KMS-11 (cell line): Measurements from ENCODE around the gene CEP162.

Experiments
- H2AFZ ChIP-seq: fragments of 200-600 bp; sonication (generic); 2 replicates; pipeline ENCODE4 v1.6.1; 2016; ENCODE audit warnings: antibody characterized with exemption, mixed run types, low read depth
- H3K27ac ChIP-seq: fragments of 200-600 bp; sonication (generic); 2 replicates; pipeline ENCODE4 v1.6.1; 2016; ENCODE audit warnings: mild to moderate bottlenecking, mixed run types
- H3K27me3 ChIP-seq: fragments of 200-600 bp; sonication (generic); 2 replicates; pipeline ENCODE4 v1.6.1; 2017; ENCODE audit warnings: mild to moderate bottlenecking, low read depth, mixed run types, moderate library complexity; ENCODE audit not compliant: insufficient read depth
- H3K36me3 ChIP-seq: fragments of 200-600 bp; sonication (generic); 2 replicates; pipeline ENCODE4 v1.6.1; 2017; ENCODE audit warnings: mild to moderate bottlenecking, mixed run types; ENCODE audit not compliant: insufficient read depth
- H3K4me1 ChIP-seq: fragments of 200-600 bp; sonication (generic); 2 replicates; pipeline ENCODE4 v1.6.1; 2016; ENCODE audit warnings: mild to moderate bottlenecking, low read depth, mixed run types; ENCODE audit not compliant: poor library complexity, severe bottlenecking
- H3K4me2 ChIP-seq: fragments of 200-600 bp; sonication (generic); 2 replicates; pipeline ENCODE4 v1.7.0; 2016; ENCODE audit warnings: mild to moderate bottlenecking, mixed run types
- H3K4me3 ChIP-seq: fragments of 200-600 bp; sonication (generic); IDR thresholded peaks from 2 replicates; pipeline ENCODE4 v1.6.1; 2017; ENCODE audit warnings: low read depth, low read length, mixed read lengths; ENCODE audit not compliant: insufficient read depth
- H3K79me2 ChIP-seq: fragments of 200-600 bp; sonication (generic); 2 replicates; pipeline ENCODE4 v1.6.1; 2016; ENCODE audit warnings: low read depth, mixed run types; ENCODE audit not compliant: insufficient read depth
- H3K9ac ChIP-seq: fragments of 200-600 bp; sonication (generic); 2 replicates; pipeline ENCODE4 v1.6.1; 2016; ENCODE audit warnings: mild to moderate bottlenecking, mixed run types
- H4K20me1 ChIP-seq: fragments of 200-600 bp; sonication (generic); 2 replicates; pipeline ENCODE4 v1.6.1; 2016; ENCODE audit warnings: mild to moderate bottlenecking, mixed run types; ENCODE audit not compliant: insufficient read depth
- TF ChIP-seq, protein P1 (sequence below): fragments of 200-600 bp; sonication (generic); conservative IDR thresholded peaks from 2 replicates; pipeline ENCODE4 v1.6.1; 2017; ENCODE audit warnings: low read depth, mild to moderate bottlenecking, antibody characterized with exemption, low read length, moderate library complexity, mixed read lengths

CEP162 gene

DNA sequence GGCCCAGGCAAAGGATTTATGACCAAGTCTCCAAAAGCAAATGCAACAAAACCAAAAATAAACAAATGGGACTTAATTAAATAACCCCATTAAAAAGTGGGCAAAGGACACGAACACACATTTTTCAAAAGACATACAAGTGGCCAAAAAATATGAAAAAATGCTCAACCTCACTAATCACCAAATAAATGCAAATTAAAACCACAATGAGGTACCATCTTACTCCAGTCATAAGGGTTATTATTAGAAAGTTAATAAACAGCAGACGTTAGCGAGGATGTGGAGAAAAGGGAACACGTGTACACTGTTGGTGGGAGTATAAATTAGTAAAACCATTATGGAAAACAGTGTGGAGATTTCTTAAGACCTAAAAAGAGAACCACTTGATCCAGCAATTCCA is 71.1 kb downstream of the CEP162 start:
- no peak overlapping the region for H2AFZ ChIP-seq
- no peak overlapping the region for H3K4me3 ChIP-seq
- no peaks in the 10 kb centered on the region for H3K4me1 ChIP-seq
- H3K36me3 ChIP-seq = no peaks in the 10 kb centered on the region
- no peaks in the 10 kb centered on the region for H3K27me3 ChIP-seq
- H3K27ac ChIP-seq = no peak overlapping the region
- no peaks in the 10 kb centered on the region for H3K79me2 ChIP-seq
- H3K4me2 ChIP-seq = no peak overlapping the region
- TF ChIP-seq, protein P1, sequence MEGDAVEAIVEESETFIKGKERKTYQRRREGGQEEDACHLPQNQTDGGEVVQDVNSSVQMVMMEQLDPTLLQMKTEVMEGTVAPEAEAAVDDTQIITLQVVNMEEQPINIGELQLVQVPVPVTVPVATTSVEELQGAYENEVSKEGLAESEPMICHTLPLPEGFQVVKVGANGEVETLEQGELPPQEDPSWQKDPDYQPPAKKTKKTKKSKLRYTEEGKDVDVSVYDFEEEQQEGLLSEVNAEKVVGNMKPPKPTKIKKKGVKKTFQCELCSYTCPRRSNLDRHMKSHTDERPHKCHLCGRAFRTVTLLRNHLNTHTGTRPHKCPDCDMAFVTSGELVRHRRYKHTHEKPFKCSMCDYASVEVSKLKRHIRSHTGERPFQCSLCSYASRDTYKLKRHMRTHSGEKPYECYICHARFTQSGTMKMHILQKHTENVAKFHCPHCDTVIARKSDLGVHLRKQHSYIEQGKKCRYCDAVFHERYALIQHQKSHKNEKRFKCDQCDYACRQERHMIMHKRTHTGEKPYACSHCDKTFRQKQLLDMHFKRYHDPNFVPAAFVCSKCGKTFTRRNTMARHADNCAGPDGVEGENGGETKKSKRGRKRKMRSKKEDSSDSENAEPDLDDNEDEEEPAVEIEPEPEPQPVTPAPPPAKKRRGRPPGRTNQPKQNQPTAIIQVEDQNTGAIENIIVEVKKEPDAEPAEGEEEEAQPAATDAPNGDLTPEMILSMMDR = no peak
- no peak overlapping the region for H3K9ac ChIP-seq
- no peaks in the 10 kb centered on the region for H4K20me1 ChIP-seq

DNA sequence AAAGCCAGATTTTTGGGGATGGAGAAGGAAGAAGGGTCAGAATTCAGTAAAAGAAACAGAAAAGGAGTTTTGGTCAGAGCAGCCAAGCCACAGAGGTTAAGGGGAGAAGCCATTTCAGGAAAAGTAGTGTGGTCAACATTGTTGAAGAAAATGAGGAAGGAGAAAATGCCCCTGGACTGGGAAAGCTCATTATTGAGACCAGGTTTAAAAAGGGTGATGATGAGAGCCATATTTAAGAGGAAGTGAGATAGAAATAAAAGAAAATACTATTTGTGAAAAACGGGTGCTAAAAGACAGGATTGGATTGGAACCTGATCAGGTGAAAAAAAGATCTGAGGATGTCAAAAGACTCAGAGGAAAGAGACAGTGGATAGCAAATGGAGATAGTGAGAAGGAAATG is 75.8 kb downstream of the CEP162 start:
- TF ChIP-seq, protein P1 = no peak
- H3K4me2 ChIP-seq = no peak overlapping the region

DNA sequence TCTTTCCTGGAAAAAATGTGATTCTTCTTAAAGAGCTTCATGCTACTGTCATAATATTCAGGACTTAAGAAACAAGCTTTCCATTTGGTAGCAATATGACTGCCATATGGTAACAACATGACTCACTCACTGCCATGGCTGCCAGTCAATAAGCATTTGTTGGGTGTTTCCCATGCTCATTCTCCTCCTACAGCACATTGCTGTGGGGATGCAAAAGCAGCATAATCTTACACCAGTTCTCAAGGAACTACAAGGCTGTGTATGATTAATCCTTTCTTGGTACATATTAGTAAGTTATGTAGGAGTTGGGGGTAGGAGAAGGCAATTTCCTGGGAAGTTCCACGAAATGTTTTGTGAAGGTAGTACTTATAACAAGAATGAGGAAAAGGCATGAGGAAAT is 76.7 kb downstream of the CEP162 start:
- Histone ChIP-seq H3K4me2 (no peak overlapping the region), H3K79me2 (no peaks in the 10 kb centered on the region), H3K27me3 (no peaks in the 10 kb centered on the region), H3K4me1 (no peaks in the 10 kb centered on the region), H3K9ac (no peak overlapping the region), H2AFZ (no peak overlapping the region), H4K20me1 (no peaks in the 10 kb centered on the region), H3K27ac (no peak overlapping the region), H3K4me3 (no peak overlapping the region), H3K36me3 (no peaks in the 10 kb centered on the region)
- TF ChIP-seq, protein P1 = no peak

More for the DNA sequence above, 75.8 kb downstream of the CEP162 start:
- no peaks in the 10 kb centered on the region for H4K20me1 ChIP-seq
- H3K79me2 ChIP-seq = no peaks in the 10 kb centered on the region
- no peak overlapping the region for H3K9ac ChIP-seq
- no peak overlapping the region for H2AFZ ChIP-seq
- no peak overlapping the region for H3K27ac ChIP-seq
- H3K36me3 ChIP-seq = no peaks in the 10 kb centered on the region
- H3K4me3 ChIP-seq = no peak overlapping the region
- no peaks in the 10 kb centered on the region for H3K27me3 ChIP-seq
- no peaks in the 10 kb centered on the region for H3K4me1 ChIP-seq

DNA sequence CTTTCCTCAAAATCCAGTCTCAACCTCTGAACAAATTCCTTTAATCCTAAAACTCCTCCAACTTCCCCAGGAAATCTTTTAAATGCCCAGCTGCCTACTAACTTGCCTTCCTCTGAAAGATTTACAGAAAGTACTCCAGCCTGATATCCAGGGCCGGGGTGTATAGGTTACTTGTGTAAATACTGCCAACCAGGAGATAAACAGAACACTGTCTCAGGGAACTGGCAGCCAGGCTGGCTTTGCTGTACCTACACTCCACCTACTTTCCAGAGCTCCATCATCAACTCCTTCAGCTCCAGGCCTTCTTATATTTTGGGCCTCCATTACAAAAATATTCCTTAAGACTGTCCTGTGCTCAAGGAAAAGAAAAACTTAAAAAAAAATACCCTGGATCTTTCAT is 85.9 kb downstream of the CEP162 start:
- H3K79me2 ChIP-seq = no peaks in the 10 kb centered on the region
- H3K27ac ChIP-seq = no peak overlapping the region
- H3K36me3 ChIP-seq = no peaks in the 10 kb centered on the region
- no peak overlapping the region for H3K9ac ChIP-seq
- H3K4me2 ChIP-seq = no peak overlapping the region
- H4K20me1 ChIP-seq = no peaks in the 10 kb centered on the region
- TF ChIP-seq, protein P1 = no peak
- H2AFZ ChIP-seq = no peak overlapping the region
- H3K4me3 ChIP-seq = no peak overlapping the region
- H3K4me1 ChIP-seq = no peaks in the 10 kb centered on the region
- no peaks in the 10 kb centered on the region for H3K27me3 ChIP-seq

DNA sequence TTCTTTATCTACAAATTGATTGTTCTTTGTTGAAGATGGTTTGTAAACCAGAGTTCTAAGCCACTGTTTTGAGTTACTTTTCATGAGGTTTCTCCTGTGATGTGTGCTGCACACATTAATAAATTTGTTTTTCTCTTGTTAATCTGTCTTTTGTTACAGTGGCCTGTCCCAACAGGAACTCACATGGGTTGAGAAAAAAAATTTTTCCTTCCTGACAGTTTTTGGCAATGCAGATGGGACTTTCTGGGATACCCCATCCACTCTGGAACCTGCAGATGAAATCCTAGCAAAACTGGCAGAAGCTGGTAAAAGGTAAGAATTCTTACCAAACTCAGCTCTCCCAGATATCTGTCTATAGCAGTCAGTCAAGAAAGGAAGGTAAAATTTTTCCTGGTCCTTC is 88.1 kb downstream of the CEP162 start:
- Histone ChIP-seq H3K4me3 (no peak overlapping the region), H3K9ac (no peak overlapping the region), H3K27me3 (no peaks in the 10 kb centered on the region), H4K20me1 (no peaks in the 10 kb centered on the region), H3K79me2 (no peaks in the 10 kb centered on the region), H3K36me3 (no peaks in the 10 kb centered on the region), H3K27ac (no peak overlapping the region), H2AFZ (no peak overlapping the region), H3K4me1 (no peaks in the 10 kb centered on the region), H3K4me2 (no peak overlapping the region)
- TF ChIP-seq, protein P1 = no peak
